HAP-1 (cell line): ENCODE data around the gene B4GALT1.

Source experiments
- DNase-seq, 2 experiments: peaks; one replicate each; pipeline ENCODE4 v3.0.0-alpha.2; 2016 to 2020; ENCODE audit warnings: low spot score in 2 of 2
- H3K27me3 ChIP-seq: fragments of 250-450 bp; sonication (Bioruptor Pico); 2 replicates; pipeline ENCODE4 v1.5.1; 2020; ENCODE audit warnings: low read depth, mild to moderate bottlenecking, moderate library complexity
- H3K36me3 ChIP-seq: fragments of 250-450 bp; sonication (Bioruptor Pico); replicated peaks from 2 replicates; pipeline ENCODE4 v1.5.1; 2020; ENCODE audit warnings: mild to moderate bottlenecking
- H3K4me1 ChIP-seq: fragments of 250-450 bp; sonication (Bioruptor Pico); 2 replicates; pipeline ENCODE4 v1.5.1; 2020; ENCODE audit warnings: mild to moderate bottlenecking
- H3K4me3 ChIP-seq: fragments of 250-450 bp; sonication (Bioruptor Pico); 2 replicates; pipeline ENCODE4 v1.5.1; 2020; ENCODE audit warnings: mild to moderate bottlenecking, moderate library complexity
- H3K9me3 ChIP-seq: fragments of 250-450 bp; sonication (Bioruptor Pico); 2 replicates; pipeline ENCODE4 v1.5.1; 2020; ENCODE audit warnings: mild to moderate bottlenecking, moderate library complexity
- in situ Hi-C: fragments of 300-500 bp; cut with MboI; formaldehyde crosslinking; loops from 3 replicates; pipeline ENCODE4 v1.14.3; 2020; ENCODE audit warnings: low sequenced_read_pairs, inconsistent platforms, mixed read lengths

B4GALT1 gene

DNA sequence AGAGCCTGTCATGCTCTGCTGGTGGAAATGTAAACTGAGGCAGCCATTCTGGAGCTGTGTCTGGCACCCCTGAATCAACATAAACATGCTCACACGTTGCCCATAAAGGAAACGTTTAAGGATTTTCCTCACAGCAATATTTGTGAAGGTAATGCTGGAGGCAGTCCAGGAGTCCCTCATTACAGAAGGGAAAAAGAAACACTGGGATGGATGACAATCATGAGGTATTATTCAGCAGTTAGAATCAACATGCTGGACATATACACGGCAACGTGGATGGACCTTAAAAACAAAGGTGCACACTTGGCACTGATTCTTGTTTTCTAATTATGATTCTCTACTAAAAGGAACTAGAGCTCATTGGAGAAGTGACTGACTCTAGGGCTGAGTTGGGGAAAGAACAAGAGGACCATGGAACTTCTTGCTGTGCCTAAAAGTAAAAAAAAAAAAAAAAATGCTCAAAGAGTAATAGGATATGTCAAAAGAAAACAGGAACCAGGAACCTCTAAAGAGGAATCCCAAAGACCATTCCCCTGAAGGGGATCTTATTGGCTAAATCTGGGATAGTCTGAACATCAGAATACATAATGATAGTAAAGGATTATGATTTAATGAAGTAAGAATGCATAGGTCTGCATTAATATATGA, 18.6 kb downstream of the B4GALT1 start:
- Histone ChIP-seq H3K36me3 (no peaks in the 10 kb centered on the region), H3K4me1 (peaks cover 14% of the 10 kb centered on the region), H3K4me3 (no peak overlapping the region), H3K27me3 (no peaks in the 10 kb centered on the region), H3K9me3 (no peaks in the 10 kb centered on the region)
- DNase-seq, result no peak
- in situ Hi-C loops, result no loop called here

DNA sequence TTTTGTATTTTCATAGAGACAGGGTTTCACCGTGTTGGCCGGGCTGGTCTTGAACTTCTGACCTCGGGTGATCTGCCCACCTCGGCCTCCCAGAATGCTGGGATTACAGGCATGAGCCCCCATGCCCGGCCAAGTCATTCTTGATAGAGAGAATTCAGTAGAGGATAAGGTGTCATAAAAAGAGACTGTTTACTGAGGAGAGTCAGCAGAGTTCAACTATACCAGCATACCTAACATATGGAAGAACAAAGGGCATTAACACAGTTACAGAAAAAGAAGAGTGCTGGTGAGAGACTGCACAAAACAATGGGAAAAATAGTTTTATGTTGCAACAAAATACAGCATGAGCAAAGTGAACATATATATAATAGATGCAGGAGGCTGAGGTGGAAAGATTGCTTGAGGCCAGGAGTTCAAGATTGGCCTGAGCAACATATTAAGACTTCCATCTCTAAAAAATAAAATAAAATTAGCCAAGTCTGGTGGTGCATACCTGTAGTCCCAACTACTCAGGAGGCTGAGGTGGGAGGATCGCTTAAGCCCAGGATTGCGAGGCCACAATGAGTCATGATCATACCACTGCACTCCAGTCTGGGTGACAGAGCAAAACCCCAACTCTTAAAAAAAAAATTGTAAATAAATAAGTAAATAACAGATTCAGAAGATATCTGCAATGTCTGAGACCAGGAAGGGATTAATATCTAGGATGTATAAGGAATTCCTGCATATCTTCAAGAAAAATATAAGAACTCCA, 19.5 kb downstream of the B4GALT1 start:
- H3K4me1 ChIP-seq, result peaks cover 14% of the 10 kb centered on the region
- H3K9me3 ChIP-seq, result no peaks in the 10 kb centered on the region
- H3K27me3 ChIP-seq, result no peaks in the 10 kb centered on the region
- no peak for DNase-seq
- no peaks in the 10 kb centered on the region for H3K36me3 ChIP-seq
- H3K4me3 ChIP-seq, result no peak overlapping the region
- in situ Hi-C loops, result no loop called here

DNA sequence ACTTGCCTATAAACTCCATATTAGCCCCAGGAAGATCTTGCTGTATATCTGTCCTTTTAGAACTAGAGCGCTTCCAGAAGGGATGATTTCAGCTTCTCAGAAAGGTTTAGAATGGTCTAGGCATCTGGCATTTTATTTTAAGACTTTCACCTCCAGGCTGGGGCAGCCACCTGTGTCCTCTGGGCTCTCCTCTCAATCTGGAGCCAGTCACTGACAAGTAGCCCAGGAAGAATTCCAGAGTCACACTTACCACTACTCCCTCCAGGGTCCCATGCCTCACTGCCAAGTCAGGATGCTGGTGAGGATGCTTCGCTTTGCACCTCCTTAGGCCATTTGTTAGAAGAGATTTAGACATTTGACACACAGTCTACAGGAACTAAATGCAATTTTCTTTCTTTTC, 20.8 kb downstream of the B4GALT1 start:
- H3K36me3 ChIP-seq, result no peaks in the 10 kb centered on the region

DNA sequence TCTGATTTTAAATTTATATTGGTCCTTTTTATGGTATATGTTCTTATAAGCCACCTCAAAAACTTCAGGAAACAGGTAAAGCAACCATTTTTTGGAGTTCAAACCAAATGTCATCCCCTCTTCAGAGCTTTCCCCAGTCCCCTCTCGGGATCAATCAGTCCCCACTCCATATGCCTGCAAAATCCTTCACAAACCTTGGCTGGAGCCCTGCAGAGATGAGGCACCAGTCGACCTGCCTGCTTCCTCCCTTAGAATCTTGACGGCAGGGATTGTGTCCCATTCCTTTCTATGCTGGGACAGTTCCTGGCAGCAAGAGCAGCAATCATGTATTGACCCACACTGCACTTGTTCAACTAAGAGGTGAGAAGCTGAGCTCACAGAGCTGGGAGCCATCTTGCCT, 22.6 kb downstream of the B4GALT1 start:
- no peaks in the 10 kb centered on the region for H3K9me3 ChIP-seq
- H3K4me1 ChIP-seq, result no peaks in the 10 kb centered on the region
- in situ Hi-C loops, result no loop called here
- no peaks in the 10 kb centered on the region for H3K36me3 ChIP-seq
- no peak for DNase-seq
- no peak overlapping the region for H3K4me3 ChIP-seq
- no peaks in the 10 kb centered on the region for H3K27me3 ChIP-seq

More for the DNA sequence above, 20.8 kb downstream of the B4GALT1 start:
- peaks cover 9% of the 10 kb centered on the region for H3K4me1 ChIP-seq
- H3K27me3 ChIP-seq, result no peaks in the 10 kb centered on the region
- no peaks in the 10 kb centered on the region for H3K9me3 ChIP-seq
- no peak for DNase-seq
- H3K4me3 ChIP-seq, result no peak overlapping the region
- in situ Hi-C loops, result no loop called here

DNA sequence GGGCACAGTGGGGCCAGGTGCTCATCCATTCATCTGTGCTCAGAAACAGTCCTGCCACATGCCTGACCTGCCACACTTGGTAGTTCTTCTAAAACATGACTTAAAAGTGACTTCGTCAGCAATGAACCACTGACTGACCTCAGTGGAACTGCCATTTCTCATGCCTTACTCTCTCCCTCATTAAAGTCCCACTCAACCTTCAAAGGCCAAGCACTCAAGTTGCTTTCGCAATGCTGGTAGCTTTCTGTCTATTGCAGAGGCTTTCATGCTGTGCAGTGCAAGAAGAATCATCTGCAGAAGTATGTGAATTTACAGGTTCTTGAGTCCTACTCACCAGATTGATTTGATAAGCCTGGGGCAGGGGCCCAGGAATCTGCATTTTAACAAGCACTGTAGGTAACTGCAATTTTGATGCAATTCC, 23.9 kb downstream of the B4GALT1 start:
- H3K4me1 ChIP-seq, result no peaks in the 10 kb centered on the region
- no peak overlapping the region for H3K4me3 ChIP-seq
- in situ Hi-C loops, result no loop called here
- no peaks in the 10 kb centered on the region for H3K27me3 ChIP-seq
- no peaks in the 10 kb centered on the region for H3K36me3 ChIP-seq
- no peaks in the 10 kb centered on the region for H3K9me3 ChIP-seq
- no peak for DNase-seq

DNA sequence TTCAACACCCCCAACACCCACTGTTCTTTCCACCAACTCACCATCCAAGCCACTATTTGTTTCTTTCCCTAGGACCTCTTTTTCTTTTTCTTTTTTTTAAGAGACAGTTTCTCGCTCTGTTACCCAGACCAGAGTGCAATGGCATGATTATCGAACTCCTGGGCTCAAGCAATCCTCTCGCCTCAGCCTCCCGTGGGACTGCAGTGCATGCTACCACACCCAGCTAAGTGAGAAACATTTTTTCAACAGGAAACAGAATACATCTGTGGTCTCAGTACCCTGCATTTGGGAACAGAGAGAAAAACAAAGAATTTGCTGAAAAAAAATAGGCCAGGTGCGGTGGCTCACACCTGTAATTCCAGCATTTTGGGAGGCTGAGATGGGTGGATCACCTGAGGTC, 24.6 kb downstream of the B4GALT1 start:
- Histone ChIP-seq H3K4me3 (no peak overlapping the region), H3K4me1 (no peaks in the 10 kb centered on the region), H3K9me3 (no peaks in the 10 kb centered on the region), H3K27me3 (no peaks in the 10 kb centered on the region), H3K36me3 (no peaks in the 10 kb centered on the region)
- in situ Hi-C loops, result no loop called here
- DNase-seq, result no peak

DNA sequence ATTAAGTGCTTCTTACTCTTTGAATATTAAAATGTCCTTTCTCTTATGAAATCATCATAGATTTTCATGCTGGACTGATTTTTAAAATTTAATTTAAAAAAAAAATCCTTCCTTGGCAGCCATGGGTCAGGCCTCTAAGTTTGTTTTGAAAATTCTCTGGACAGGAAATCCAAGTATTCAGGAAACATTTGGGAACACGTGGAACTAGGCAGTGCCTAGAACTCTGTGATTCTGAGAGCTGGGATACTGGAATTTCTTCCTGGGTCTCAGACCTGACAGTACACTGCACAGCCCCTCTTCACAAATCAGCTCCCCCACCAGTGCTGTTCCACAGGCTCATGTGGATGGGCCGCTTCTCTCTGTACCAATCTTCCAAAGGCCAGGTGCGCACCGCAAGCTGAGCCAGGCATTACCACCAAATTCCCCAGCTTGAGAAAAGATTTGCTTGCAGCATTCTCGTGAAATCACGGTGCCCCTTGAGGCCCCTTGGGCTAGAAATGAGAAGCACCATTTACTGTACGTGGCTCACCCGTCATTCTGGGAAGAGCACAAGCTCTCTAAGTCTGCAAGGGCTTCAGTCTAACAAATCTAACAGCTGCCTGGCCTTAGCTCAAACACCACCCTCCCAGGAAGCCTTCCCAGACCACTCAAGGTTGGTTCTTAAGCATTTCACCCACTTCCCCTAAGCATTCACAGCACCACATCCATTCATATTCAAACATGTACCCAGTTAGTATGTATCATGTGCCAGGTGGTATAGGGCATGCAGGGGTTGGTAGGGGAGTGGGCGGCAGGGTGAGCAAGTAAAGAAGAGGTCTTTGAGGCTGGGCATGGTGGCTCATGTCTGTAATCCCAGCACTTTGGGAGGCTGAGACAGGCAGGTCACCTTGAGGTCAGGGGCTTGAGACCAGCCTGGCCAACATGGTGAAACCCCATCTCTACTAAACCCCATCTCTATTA, 26.5 kb downstream of the B4GALT1 start:
- no peaks in the 10 kb centered on the region for H3K9me3 ChIP-seq
- no peaks in the 10 kb centered on the region for H3K27me3 ChIP-seq
- in situ Hi-C loops, result no loop called here
- no peak for DNase-seq
- H3K36me3 ChIP-seq, result no peaks in the 10 kb centered on the region
- no peaks in the 10 kb centered on the region for H3K4me1 ChIP-seq
- H3K4me3 ChIP-seq, result no peak overlapping the region

DNA sequence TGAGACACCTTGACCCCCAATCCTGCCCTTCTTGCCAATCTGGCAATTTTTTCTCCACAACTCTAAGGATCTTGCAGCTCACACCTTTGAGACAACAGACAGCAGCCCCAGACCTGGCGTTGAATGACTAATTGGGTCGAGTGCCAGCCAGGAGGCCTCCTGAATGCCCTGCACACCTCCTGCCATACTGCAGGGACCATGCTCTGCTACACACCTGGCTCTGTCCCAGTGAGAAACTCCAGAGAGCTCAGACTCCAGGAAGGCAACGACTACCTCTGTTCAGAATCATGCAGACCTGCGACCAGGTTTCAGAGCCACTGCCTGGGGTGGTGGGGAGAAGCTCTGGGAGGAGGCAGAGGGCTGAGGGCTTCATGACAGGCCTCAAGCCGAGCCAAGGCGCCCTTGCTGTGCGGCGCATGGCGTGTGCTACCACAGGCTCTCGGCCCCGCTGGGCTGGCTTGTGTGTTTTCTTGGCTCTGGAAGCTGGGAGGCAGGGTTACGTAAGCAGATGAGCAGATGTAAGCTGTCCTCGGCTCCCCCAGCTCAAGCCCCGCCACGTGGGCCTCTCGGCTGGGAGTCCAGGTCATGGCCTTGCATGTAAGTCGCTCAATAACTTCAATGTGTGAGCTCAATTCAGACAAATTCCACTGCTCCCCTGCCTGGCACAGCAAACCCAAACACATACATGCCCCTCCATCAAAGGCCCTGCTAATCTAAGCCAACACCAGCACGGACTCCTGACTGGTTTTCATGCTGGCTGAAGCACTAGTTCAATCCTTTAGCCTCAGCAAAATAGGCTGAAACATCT, 27.5 kb downstream of the B4GALT1 start:
- in situ Hi-C loops, result no loop called here
- H3K36me3 ChIP-seq, result no peaks in the 10 kb centered on the region
- no peaks in the 10 kb centered on the region for H3K27me3 ChIP-seq
- DNase-seq, result peak in 1 of 2 experiments; percentile 23
- no peaks in the 10 kb centered on the region for H3K9me3 ChIP-seq
- no peak overlapping the region for H3K4me3 ChIP-seq
- no peaks in the 10 kb centered on the region for H3K4me1 ChIP-seq

DNA sequence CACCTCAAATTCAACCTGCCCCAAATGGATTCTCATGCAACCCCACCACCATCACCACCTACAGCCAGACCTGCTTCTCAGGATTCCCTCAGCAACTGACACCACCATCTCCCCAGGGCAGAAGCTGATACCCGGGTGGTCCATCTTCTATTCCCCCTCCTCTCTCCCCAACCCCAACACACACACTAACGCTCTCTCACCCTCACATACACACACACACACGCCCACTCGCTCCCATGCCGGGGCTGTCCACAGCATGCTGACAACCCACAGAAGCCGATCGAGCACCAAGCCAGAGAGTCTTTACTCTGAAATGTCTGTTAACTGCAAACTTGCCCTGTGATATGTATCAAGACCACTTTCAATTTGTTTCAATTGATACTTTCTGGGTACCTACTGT, 28.4 kb downstream of the B4GALT1 start:
- no peak overlapping the region for H3K4me3 ChIP-seq
- no peaks in the 10 kb centered on the region for H3K4me1 ChIP-seq
- in situ Hi-C loops, result no loop called here
- no peaks in the 10 kb centered on the region for H3K27me3 ChIP-seq
- no peak for DNase-seq
- H3K36me3 ChIP-seq, result no peaks in the 10 kb centered on the region
- H3K9me3 ChIP-seq, result no peaks in the 10 kb centered on the region

DNA sequence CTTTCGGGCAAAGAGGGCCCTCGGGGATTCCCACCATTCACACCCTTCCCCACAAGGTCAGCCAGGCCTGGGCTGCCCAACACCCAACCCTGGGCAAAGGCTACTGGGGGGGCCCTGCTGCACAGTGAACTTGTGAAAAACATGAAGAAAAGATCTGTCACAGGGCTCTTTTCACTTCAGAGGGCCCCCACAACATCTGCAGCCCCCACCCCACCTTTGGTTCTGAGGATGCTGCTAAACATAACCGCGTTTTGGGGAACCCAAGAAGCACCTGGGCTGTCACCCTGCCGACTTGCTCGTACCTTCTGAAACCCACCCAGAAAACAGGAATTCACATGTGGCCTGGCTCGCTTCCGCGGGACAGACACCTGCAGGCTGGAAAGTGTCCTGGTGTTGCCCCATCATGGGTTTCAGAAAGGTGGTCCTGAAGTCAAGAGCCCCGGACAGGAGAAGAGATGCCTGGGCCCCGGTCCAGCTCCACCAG, 29.3 kb downstream of the B4GALT1 start:
- H3K36me3 ChIP-seq, result peaks cover 5% of the 10 kb centered on the region; the same call in 1 of the 2 replicates

DNA sequence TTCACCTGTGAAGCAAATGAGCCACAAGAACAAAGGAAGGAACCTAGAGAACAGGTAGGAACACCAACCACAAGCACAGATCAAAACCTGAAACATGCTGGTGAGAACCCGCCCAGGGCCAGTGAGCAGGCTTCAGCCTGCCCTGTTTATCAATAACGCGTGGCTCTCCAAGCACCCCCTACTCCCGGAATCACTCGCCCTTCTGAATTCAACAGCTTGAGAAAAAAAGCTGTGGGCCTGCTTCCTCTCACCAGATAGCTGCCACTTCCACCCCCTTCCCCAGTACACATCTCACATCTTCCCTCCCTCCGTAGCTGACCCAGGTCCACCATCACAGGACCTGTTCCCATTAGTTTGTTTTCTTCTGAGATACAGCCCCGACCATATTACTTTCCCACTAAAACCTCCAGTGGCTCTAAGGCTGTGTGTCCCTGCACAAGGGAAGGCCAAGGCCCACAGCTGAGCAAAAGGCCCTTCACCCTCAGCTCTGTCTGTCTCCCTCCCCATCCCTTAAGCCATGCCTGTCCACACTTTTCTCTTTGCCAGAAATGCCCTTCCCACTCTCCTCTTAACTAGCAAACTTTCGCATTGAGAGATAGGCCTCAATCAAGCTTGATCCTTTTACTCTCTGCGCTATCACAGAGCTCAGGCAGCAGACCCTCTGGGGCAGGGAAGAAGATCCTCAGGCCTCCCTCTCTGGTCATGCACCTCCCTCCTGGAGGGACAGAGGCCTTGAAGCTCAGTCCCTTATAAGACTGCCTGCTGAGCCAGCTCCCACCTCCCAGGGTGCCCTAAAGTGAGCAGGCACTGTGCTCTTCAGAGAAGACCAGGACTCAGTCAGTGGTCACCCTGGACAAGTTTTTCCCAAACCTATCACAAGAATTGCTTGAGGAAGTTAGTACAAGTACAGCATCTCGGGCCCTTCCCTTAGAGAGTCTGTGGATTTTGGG, 30.1 kb downstream of the B4GALT1 start:
- no peaks in the 10 kb centered on the region for H3K9me3 ChIP-seq
- no peaks in the 10 kb centered on the region for H3K27me3 ChIP-seq
- H3K4me3 ChIP-seq, result no peak overlapping the region
- DNase-seq, result no peak
- in situ Hi-C loops, result no loop called here
- H3K36me3 ChIP-seq, result peaks cover 5% of the 10 kb centered on the region; the same call in 1 of the 2 replicates
- H3K4me1 ChIP-seq, result no peaks in the 10 kb centered on the region

More for the DNA sequence above, 29.3 kb downstream of the B4GALT1 start:
- DNase-seq, result no peak
- Histone ChIP-seq H3K27me3 (no peaks in the 10 kb centered on the region), H3K9me3 (no peaks in the 10 kb centered on the region), H3K4me3 (no peak overlapping the region), H3K4me1 (no peaks in the 10 kb centered on the region)
- in situ Hi-C loops, result no loop called here

DNA sequence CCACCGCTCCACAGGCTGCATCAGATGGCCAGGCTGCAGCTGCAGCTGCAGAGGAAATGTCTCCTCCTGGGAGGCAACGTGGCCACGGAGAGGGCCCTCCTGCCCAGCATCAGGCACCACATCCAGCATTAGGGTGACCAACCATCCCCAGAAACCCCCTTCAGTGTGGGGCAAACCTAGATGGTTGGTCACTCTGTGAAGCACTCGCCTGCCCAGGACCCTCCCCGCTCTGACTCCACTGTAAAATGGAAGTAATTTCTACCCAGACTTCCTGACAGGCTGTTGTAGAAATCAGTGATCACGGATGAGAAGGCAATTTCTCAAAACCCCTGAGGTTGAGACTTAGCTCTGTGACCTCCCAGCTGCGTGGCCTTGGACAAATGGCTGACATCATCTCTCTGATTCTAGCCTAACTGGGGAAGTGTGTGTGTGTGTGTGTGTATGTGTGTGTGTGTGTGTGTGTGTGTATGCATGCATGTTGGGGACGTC, 31.6 kb downstream of the B4GALT1 start:
- in situ Hi-C loops, result no loop called here
- no peaks in the 10 kb centered on the region for H3K4me1 ChIP-seq

More for the DNA sequence above, 31.6 kb downstream of the B4GALT1 start:
- DNase-seq, result no peak
- no peaks in the 10 kb centered on the region for H3K9me3 ChIP-seq
- peaks cover 12% of the 10 kb centered on the region; the same call in 1 of the 2 replicates for H3K36me3 ChIP-seq
- no peaks in the 10 kb centered on the region for H3K27me3 ChIP-seq
- H3K4me3 ChIP-seq, result no peak overlapping the region
